HG03066 (cell line): ENCODE data around the gene FEV.

ENCODE experiments used
- ATAC-seq: cut with Tn5 transposase; IDR thresholded peaks from one replicate; pipeline ENCODE4 v1.9.1; 2021; ENCODE audit warnings: low read depth; ENCODE audit not compliant: unreplicated experiment

FEV gene

GRCh38 chr2:218979846-218980734 is 4.9 kb downstream of the FEV start:
- ATAC-seq, result peak; percentile 93

DNA sequence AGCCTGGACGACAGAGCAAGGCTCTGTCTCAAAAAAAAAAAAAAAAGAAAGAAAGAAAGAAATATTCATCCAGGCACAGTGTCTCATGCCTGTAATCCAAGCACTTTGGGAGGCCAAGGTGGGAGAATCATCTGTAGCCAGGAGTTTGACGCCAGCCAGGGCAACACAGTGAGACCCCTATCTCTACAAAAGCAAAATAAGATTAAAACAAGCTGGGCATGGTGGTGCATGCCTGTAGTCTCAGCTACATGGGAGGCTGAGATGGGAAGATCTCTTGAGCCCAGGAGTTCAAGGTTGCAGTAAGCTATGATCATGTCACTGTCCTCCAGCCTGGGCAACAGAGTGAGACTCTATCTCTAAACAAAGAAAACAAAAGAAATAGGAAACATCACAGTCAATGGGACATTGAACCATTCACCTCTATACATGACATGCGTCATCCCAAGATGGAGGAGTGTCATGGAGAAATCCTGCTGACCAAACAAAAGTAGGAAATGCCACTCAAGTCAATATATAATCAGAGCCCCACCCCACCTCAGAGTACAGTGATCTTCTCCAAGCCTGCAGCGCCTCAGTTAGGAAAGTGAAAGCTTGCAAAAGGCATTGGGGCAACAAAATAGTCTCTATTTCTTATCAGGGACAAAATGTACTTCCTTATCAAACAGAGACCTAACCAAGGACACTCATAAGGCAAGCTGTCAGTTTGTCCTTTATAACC is 9.8 kb downstream of the FEV start:
- no peak for ATAC-seq

GRCh38 chr2:218970894-218971293 is 14.1 kb downstream of the FEV start:
- no peak for ATAC-seq

DNA sequence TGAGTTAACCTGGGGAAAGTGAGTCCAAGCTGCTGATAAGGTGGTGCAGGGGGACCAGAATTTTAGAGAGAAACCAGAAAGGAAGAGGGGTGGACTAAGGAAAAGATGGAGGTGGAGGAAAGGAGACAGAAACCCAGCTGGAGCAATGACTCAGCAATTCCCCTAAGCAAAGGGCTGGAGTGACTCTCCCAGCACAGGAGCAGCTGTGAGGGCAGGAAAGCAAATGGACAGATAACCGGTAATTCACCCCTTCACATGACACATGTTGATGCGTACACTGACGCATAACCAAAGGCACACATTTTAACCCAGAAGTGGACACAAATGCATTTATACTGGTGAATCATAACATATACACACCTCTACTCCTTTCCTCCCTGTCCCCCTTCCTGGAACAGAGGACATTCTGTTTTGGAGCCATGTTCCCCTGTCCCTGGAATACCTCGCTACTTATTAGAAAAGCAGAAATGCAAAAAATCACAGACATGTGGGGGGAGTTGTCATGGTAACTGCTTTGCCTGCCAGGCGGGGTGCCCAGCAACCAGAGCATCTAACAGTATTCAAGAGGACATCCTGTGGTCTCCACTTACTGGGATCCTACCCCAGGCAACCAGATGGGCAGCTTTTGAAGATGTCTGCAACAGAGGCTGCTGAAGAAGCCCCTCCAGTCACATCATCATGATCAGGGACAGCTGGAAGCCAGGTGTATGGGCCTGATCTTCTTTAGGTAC is 20.8 kb downstream of the FEV start:
- no peak for ATAC-seq

GRCh38 chr2:218963601-218964000 is 21.4 kb downstream of the FEV start:
- no peak for ATAC-seq

GRCh38 chr2:218962859-218963492 is 22.0 kb downstream of the FEV start:
- ATAC-seq, result no peak

DNA sequence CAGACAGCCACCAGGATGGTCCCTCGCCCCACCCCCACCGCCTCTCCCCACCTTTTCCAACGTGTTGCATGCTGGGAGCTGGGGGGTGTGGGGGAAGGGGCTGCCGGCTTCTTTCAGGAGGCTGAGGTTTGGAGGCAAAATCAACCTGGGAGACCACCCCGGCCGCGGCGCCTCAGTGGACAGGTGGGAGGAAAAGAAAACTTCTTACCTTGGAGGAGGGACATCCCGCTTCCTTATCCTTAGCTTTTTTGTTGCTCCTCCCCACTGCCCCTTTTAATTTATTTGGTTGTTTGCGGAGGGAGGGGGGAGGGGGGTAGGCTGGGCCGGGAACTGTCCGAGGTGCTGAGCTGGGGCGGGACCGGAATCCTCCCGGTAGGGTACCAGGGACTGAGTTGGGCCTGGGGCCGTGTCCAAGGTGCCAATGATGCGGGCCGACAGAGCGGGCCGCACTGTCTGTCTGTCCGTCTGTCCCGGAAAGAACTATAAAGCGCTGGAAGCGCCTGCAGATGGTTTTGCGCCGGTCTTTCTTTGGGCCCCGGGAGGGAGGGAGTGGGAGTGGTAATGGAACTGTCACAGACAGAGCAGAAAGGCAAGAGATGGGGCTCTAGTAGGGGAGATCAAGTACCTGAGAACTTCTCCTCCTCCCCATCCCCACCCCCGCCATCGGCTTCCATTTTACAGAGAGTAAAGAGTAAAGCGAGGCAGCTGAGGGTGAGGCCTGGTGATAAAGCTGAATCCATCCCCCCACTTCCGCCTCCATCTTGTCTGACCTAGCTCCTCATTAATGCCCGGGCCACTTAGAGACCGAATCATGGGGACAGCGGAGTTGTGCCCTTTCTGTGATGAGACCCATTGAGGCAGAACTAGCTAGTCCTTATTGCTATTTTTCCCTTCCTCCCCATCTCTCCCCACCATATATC is 23.1 kb downstream of the FEV start:
- no peak for ATAC-seq

GRCh38 chr2:218961229-218961628 is 23.8 kb downstream of the FEV start:
- no peak for ATAC-seq

DNA sequence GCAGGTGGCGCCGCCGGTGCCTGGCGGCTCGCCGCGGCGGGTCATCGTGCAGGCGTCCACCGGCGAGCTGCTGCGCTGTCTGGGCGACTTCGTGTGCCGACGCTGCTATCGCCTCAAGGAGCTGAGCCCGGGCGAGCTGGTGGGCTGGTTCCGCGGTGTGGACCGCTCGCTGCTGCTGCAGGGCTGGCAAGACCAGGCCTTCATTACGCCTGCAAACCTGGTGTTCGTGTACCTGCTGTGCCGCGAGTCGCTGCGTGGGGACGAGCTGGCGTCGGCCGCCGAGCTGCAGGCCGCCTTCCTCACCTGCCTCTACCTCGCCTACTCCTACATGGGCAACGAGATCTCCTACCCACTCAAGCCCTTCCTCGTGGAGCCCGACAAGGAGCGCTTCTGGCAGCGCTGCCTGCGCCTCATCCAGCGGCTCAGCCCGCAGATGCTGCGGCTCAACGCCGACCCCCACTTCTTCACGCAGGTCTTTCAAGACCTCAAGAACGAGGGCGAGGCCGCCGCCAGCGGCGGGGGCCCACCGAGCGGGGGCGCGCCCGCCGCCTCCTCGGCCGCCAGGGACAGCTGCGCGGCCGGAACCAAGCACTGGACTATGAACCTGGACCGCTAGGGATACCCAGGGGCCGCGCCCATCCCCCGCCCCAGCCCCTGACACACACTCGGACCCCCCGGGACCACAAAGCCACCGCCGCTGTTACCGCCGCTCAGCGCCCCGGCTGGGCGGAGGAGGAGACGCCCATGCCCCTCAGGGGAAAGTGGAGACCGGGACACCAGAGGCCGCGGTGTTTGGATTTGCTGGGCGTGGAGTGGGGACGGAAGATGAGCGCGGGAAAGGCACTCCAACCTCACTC is 24.4 kb downstream of the FEV start:
- ATAC-seq, result no peak

GRCh38 chr2:218959761-218960308 is 25.1 kb downstream of the FEV start:
- ATAC-seq, result no peak

GRCh38 chr2:218959141-218959731 is 25.7 kb downstream of the FEV start, which contains the start of gene CDK5R2:
TSS of gene CDK5R2 (plus strand) at chr2:218959666. CDS start at chr2:218959821, 155 bp downstream.
- ATAC-seq, result peak; percentile 95

GRCh38 chr2:218958276-218958675 is 26.7 kb downstream of the FEV start:
- no peak for ATAC-seq

- no peak for ATAC-seq
These were observed 27.3 kb downstream of the FEV start for GRCh38 chr2:218957671-218958070.

DNA sequence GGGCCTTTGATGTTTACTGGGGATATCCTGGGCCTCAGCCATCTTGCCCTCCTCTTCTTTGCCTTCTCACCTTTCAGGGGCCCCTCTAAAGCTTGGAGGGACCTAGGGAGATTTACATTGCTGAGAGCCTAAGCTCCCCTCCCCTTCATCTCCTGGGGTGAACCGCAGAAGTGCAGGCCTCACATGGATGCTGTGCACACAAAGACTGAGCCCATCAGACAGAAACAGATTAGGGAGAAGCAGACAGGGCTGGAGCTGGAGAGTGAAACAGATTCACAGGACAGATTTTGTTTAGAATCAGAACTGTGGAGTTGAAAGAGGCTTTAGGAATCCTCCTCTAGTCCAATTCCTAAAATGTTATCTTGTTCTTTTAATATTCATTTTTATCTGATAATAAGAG is 28.9 kb downstream of the FEV start:
- ATAC-seq, result no peak

DNA sequence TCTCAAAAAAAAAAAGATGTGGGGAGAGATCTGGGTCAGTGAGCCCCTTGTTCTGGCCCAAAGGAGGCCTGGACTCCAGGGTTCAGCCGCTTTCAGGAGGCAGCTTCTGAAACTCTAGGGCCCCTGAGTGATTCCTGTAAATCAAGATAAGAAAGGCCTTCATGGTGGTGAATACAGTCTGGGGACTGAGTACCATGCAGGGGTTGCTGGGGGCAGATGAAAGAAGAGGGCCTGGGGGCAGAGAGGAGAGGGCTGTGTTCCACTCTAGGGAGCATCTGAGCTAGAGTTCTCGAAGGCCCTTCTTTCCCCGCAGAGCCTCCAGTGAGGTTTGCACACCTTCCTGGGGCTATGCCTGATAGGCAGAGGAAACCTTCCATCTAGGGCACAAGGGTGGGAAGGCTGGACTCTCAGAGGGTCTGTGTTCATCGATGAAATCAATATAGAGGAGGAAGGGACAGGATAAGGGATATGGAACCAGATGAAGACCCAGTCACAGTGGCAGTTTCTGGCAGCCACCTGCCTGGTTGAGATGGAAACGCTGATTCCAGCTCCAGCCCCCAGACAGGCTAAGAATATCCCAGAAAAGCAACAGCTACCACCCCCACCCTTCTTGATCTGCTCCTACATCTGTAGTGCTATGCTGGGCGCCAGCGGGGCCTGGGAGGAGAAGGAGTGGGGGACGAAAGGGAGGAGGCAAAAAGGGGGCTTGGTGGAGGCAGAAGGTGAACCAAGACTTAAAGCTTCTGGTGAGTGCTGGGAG is 30.3 kb downstream of the FEV start:
- ATAC-seq, result no peak

DNA sequence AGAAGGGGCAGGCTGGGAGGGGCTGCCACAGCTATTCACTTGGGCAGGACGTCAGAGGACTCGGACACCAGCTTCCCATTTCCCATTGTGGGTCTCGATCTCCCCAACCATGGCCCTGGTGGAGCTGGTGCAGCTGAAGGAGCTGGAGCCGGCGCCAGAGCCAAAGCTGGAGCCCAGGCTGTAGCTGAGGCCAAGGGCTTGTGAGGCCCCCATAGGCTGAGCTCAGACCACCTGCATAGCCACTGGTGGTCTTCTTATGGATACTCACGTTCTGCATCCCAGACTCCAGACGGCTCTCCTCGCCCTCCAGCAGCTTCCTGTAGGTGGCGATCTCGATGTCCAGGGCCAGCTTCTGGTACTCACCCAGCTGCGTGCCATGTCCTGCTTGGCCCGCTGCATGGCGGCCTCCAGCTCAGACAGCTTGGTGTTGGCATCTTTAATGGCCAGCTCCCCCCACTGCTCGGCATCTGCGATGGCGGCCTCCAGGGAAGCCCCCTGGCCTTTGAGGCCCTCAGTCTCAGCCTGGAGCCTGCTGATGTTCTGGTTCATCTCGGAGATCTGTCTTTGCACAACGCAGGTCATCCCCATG is 31.5 kb downstream of the FEV start:
- no peak for ATAC-seq

DNA sequence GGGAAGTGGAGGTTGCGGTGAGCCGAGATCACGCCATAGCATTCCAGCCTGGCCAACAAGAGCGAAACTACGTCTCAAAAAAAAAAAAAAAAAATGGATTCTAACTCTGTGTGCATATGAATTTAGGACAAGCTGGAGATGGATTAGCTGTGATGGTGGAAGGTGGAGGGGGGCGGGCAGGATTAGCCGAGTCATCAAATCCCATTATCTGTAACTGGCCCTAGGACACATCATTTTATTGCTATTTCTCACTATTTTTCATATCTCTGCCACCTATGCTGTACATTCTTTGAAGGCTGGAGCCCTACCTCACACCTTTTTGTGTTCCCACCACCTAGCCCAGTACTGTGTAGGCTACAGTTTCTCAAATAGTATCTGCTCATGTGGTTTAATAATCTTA is 32.8 kb downstream of the FEV start:
- ATAC-seq, result no peak
